HG03521 (cell line): ENCODE measurements around the gene LPXN.
"Not testable (repeated sequence)": the region's sequence is repeated elsewhere in the genome, so short reads cannot be mapped to it uniquely, and the experiment has no call there.

ENCODE experiments used
- ATAC-seq: cut with Tn5 transposase; IDR thresholded peaks from one replicate; pipeline ENCODE4 v1.9.1; 2021; ENCODE audit warnings: mild to moderate bottlenecking, moderate library complexity; ENCODE audit not compliant: unreplicated experiment

Gene LPXN

DNA sequence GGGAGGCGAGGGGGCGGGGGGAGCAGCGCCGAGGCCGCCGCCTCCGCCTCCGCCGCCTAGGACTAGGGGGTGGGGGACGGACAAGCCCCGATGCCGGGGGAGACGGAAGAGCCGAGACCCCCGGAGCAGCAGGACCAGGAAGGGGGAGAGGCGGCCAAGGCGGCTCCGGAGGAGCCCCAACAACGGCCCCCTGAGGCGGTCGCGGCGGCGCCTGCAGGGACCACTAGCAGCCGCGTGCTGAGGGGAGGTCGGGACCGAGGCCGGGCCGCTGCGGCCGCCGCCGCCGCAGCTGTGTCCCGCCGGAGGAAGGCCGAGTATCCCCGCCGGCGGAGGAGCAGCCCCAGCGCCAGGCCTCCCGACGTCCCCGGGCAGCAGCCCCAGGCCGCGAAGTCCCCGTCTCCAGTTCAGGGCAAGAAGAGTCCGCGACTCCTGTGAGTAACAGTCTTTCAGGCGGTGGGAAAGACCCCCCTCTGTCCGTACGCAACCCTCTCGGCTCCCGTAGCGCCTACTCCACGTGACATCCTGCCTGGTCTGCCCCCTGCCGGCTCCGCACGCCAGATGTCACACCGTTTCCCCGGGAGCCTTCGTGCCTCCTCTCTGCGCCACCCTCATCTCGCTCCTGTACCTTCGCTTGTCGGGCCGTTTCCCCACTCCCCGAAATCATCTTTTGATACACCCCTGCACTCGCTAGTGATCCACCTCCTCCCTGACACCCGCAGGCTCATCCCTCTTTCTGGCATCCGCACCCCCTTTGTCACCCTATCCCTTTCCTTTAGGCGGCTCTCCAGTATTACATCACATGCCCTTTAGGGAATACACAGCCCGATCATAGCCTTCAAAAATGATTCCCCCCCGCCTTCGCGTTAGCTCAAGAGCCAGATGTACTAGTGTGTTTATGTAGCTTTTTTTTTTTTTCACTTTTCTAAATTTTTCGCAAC is 3.8 kb upstream of the LPXN start:
- ATAC-seq, result peak; percentile 31

DNA sequence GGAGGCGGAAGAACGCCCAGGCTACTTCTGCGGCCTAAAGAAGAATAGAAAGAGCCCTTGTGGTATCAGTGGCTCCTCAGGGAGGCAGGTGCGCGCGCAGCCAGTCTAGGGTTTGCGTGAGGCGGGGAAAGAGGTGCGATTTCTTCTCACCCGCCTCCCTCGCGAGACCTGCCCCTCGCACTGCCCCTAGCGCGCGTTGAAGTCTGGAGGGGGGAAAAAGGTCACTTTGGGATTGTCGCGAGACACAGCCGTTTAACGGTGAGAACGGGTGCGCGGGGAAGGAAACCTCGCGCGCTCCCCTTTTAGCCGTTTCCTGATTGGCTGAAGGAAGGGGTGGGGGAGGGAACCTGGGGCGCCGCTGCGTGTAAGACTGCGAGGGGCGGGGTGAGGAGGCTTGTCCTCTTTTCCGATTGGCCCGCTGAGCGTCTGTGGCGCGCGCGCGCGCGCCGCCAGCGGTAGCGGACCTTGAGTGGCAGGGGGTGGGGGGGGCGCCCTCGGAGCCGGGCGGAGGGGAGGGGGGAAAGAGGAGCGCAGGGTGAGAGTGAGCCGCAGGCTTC is 3.1 kb upstream of the LPXN start, which contains the start of gene ZFP91:
Gene ZFP91 (plus strand): TSS at position 429 of the 557 bp plus-strand sequence. CDS start 219 bp downstream, outside the sequence.
- ATAC-seq, result peak; percentile 48

DNA sequence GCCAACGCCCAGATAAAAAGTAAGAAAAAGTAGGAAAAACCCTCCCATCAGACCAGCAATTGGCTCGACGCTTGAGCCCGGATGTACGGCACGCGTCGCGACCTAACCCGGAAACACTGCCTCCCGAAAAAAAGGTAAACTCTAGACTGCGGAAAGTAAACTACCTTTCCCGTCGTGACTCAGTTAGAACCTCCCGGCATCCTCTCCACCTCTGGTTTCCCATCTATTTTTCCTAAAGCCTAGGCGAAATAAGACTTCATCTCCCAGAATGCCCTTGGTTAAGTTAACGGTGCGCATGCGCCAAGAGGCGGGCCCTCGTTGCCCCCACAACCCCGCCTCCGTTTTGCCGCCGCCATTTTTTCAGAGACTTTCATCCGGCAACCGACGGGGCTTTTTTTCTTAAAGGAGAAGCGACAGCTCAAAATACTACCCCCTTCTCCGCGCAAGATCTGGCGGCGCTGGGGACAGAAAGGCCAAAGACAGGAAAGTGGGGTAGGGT is 2.5 kb upstream of the LPXN start:
- peak; percentile 25 for ATAC-seq

DNA sequence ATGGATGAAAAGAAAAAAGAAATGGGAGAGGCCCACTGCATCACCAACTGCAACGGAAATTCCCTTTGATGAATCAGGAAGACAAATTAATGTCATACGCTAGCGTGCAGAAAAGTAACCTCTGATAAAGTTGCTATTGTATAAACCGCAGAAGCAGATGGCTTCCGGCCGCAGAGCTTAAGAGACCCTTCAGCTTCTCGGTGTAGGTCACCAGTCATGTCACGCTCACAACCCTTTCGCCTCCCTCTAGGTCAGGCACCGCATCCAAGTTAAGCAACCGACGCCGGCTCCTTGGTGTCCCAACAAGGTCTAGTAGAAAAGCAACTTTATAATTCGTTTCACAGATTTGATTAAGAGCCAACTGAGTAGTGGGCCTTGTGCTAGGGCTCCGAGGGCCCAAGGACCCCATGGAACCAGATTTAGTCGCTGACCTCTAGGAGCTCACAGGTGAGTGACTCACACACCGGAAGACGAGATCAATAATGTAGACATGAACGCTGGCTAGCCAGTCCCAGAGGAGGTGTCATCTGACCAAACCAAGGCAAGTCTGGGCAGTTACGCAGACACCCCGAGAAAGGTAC is 2.0 kb upstream of the LPXN start:
- ATAC-seq, result peak; percentile 36

DNA sequence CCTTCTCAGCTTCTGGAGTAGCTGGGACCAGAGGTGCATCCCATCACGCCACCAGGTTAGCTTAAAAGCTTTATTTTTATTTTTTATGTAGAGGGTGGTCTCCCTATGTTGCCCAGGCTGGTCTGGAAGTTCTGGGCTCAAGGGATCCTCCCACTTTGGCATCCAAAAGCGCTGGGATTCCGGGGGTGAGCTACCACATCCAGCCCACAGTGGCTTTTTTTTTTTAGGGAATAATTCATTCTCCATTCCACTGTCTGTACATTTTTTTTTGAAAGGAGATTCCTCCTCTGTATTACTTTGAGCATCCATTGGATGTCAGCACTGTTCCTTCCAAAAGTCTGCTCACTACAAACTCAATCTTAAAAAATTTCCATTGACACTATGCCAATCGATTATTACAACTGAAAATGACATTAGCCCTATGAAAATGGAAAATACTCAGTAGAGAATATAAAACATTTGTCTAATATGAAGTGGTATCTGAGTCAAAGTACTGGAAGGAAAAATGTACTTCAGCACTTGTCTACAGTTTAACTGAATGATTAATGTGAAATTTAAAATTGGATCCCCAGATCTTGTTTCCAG is 1.3 kb upstream of the LPXN start:
- no peak for ATAC-seq

DNA sequence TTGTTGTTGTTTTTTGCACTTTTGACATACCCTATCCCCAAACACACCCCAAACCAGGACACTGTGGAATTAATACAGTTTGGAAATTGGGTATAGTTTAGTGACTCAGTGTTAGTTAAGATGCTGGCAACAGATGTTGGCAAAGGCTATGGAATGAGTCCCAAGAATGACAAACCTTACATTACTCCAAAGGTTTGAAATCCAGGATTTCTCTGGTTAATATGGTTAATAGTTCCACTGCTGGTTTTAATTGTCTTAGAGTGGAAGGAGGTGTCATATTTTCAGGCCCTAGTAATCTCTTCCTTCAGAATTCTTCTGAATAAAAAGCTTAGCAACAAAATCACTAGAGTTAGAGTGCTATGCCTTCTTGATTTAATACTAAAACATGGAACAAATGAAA is 775 bp downstream of the LPXN start:
- ATAC-seq, result no peak

DNA sequence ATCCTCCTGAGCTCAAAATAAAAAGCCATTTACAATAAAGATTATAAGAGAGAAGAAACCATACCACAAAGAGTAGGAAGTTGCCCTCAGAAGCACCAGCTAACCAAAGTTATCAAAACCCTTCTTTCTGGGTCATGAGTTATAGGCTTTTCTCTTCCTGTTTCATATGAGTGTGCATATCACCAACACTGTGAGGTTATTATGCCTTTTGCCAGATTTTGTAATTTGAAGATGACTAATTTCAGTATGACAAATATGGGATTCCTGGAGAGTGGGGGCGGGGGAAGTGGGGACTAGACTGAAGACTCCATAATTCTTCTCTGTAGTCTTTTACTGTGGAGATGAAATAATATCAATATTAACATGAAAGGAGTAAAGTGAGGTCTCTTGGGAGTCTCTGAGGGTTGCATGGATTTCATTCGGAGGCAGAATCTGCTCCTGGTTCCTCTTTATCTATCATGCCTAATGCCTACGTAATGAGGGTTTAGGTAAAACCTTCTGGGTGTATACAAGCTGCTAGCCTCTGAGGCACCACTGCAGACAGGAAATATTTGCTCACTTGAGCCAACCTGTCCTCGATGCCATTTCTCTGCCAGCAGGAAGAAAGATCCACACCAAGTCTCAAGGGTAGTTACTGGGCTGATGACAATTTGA is 2.1 kb downstream of the LPXN start:
- no peak for ATAC-seq

DNA sequence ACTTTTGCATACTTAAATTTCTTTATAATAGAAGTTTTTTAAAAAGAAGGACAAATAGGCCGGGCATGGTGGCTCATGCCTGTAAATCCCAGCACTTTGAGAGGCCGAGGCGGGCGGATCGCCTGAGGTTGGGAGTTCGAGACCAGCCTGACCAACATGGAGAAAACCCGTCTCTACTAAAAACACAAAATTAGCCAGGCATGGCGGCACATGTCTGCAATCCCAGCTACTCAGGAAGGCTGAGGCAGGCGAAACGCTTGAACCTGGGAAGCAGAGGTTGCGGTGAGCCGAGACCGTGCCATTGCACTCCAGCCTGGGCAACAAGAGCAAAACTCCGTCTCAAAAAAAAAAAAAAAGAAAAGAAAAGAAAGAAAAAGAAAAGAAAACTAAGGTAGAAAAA is 2.8 kb downstream of the LPXN start:
- ATAC-seq, result not testable (repeated sequence)

DNA sequence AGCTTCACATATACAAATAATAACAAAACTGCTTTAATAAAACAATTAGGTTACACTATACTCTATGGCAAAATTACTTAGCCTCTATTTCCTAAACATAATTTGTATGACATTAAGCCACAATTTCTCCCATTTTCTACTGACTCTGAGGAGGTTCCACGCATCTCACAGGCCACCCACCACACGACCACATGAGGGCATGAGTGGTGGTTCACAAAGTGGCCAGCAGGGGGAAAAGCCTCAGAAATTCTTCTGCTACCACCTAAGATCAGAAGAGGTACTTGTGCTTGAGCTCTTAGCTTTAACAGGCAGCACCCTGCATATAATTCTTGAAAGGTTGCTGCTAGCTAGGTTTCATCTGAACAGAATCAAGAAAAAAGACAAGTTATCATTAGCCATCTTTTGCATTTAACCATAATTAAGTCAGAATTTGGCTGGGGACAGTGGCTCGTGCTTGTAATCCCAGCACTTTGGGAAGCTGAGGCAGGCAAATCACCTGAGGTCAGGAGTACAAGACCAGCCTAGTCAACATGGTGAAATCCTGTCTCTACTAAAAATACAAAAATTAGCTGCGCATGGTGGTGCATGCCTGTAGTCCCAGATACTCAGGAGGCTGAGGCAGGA is 7.7 kb downstream of the LPXN start:
- ATAC-seq, result peak; percentile 88

DNA sequence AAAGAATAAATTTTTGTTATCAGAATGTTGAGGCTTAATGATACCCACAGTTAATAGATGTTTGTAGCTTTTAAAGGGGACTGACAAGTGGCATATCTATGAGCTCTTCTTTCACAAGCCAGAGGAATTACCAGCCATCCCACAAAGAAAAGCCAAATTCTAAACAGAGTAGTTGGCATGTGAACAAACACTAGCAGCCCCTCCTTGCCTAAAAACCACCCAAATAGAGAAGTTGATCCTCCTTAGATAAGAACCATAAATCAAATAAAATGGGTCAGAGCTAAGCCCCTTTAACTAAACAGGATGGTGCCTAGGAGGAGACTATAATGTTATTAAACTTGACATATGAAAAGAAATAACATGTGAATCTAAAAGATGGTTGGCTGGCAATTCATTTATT is 11.4 kb downstream of the LPXN start:
- no peak for ATAC-seq

DNA sequence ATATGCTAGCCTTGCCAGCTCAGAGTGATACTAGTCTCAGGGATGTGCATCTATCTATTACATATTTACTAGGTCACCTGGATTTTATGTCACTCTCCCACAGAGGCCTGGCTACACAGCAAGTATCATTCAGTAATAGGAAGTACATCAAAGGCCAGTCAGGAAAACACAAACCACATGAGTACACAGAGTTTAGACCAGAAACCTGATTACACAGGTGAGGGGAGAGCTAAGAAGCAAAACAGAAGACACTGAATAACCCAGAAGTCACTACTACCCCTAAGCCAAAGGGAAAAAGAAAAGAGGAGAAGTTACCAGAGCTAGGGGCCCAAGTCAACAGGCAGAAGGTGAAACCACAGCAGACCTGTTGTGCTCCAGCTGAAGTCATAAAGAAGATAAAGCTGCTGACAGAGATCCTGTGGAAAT is 13.3 kb downstream of the LPXN start:
- peak; percentile 70 for ATAC-seq

DNA sequence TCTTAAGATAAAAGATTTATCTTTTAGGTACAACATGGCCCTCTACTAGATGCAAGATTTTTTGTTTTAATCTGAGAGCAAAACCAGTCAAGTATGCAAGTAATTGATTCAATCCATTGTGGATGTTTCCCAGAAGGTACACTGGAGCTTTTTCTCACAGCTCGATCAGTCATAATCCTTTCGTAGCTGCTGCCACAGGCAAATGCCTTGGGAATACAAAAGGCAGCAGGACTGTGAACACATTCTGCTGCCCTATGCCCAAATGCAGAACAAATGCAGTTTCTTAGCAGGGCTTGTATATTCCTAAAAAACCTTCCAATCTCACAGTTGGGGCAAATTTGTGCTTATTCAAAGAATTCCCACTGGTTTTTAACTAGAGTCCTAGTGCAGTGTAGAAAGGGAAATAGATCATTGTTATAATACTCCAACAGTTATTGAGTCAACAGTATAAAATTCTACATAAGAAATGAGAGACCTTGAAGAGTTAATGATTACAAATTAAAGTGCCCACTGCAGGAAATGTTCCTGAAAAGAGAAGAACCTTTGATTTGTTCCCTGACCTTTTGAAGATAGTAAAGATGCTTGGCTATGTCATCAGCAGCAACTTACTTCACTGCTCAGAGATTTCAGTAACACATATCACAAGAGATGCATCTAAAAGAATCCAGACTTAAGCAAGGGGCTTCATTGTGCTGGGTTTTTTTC is 14.1 kb downstream of the LPXN start:
- no peak for ATAC-seq

DNA sequence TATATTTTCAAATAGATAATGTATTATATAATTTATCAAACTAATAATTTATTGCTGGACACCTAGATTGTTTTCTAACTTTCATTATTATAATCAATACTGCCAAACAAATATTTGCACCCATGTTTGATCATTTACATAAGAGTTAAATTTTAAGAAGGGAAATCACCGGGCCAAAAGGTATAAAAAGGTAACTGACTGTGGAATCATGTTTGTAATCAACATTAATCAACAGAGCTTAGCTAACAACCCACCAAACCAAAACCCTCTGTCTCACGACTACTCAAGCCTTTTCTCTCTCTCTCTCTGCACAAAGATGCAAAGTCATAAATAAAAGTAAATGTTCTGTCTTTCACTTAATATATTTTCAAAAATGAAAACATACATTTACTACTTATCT is 14.8 kb downstream of the LPXN start:
- no peak for ATAC-seq

DNA sequence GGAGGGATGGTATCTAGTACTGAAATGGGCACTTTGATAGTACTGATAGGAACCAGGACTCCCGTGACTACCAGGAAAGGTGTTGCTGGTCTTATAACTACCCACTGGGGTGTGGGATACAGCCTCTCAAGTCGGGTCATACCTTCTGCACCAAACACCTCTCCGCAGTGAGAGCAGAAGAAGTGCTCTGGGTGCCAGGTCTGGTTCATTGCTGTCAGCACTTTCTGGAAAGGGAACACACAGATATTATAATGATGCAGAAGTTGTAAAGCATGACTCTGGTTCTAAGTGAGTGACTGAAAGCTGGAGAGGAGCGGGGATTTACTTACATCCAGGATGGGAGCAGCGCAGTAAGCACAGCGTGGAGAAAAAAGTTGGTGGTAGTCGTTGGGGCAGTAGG is 26.0 kb downstream of the LPXN start:
- no peak for ATAC-seq

DNA sequence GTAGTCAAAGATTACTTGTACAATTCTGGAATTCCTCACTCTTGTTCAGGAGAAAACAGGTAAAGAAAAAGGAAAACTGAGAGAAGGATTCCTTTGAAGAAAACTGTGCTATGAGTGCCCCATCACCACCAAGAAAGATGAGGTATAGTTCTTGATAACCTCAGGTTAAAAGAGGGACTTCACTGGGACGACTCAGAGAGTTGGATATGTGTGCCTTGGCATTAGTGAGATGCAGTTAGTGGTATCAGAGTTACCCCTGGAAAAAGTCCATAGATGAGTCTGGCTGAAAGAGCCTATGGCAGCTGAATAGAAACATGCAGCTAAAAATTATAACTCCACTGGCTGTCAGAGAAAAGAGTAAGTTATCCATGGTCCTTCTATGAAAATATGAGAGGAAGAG is 28.8 kb downstream of the LPXN start:
- ATAC-seq, result no peak

DNA sequence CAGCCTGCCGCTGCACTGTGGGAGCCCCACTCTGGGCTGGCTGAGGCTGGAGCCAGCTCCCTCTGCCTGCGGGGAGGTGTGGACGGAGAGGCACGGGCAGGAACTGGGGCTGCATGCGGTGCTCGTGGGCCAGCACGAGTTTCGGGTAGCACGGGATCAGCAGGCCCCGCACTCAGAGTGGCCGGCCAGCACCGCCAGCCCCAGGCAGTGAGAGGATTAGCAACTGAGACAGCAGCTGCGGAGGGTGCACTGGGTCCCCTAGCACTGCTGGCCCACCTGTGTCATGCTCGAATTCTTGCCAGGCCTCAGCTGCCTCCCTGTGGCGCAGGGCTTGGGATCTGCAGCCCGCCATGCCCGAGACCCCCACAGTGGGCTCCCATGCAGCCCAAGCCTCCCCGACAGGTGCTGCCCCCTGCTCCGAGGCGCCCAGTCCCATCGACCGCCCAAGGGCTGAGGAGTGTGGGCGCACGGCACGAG is 43.8 kb downstream of the LPXN start:
- ATAC-seq, result no peak

DNA sequence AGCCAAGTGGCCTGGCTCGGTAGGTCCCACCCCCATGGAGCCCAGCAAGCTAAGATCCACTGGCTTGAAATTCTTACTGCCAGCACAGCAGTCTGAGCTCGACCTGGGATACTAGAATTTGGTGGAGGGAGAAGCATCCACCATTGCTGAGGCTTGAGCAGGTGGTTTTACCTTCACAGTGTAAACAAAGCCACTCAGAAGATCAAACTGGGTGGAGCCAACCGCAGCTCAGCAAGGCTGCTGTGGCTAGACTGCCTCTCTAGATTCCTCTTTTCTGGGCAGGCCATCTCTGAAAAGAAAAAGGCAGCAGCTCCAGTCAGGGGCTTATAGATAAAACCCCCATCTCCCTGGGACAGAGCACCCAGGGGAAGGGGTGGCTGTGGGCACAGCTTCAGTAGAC is 45.4 kb downstream of the LPXN start:
- no peak for ATAC-seq

DNA sequence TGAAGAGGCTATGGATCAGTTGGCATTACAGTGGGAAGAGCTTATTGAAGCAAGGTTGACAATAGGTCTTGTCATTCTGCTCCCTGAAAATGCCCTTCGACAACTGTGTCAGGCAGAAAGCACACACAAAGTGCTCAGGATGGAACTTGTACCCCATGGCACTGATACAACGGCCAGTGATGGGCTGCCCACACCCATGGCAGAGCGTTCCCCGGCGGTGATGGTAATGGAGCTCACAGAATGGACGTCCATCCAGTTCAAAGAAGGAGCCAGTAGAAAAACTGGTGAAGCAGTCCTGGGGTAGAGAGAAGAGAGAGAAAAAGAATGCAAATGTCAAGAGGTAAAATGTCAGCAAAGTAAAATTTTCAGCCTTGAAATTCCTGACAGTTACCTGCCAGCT is 48.2 kb downstream of the LPXN start:
- no peak for ATAC-seq

DNA sequence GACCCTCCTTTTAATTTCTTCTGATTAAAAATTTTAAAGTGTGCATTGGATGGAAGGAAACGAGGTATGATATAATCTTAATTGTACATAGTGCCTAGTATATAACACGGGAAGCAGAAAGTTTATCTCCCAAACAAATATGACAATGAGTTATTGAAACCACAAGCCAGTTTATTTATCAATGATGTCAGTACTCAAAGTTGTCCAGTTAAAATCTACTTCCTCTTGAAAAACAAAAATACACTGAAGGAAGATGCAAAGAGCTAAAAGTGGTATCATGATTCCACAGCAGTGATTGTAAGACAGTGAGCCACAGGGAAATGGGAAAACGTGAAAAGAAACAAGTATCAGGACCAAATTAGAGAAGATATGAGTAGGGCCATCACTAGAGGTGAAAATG is 48.9 kb downstream of the LPXN start:
- no peak for ATAC-seq
